NCI-H187 treated with DMSO at 0.1 percent for 48 hours (cell line): ENCODE results near the gene UBALD1.
"Not testable (repeated sequence)": the region's sequence is repeated elsewhere in the genome, so short reads cannot be mapped to it uniquely, and the experiment has no call there.

Source experiments
- DNase-seq: peaks from one replicate; lab custom pipeline; 2025; lab: John Stamatoyannopoulos, UW

UBALD1 gene

DNA sequence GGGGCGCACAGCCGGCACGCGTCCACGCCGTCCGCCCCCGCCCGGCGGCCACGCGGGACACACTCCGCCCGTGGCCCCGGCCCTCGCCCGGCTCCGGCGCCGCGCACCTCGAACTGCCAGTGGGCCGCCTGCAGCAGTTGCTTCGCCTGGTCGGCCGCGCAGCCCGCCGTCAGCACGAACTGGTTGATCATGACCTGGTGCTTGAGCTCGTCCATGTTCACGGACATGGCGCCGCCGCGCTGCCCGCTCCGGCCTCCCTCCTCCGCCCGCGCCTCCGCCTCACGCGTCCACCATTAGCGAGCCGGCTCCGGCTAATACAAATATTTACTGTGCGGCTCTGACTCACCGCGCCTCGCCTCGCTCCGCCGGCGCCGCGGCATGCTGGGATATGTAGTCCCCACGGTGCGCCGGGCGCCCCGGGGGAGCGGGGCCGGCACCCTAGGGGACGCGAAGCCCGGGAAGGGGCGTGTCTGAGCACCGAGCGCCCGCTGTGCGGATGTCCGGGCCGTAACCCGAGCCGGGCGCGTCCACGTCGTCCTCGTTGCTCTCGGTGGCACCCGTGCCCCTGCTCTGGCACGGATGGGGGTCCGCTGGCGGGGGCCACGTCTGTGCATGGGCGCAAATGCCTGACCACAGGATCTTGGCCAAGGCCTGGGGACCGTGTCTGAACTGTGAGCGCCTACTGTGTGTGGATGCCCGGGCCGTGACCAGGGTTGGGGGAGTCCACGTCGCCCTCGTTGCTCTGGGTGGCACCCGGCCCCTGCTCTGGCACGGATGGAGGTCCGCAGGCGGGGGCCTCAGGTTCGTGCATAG is at the start of gene UBALD1:
UBALD1 (minus strand) TSS at position 318 of the 813 bp plus-strand sequence; CDS start at position 227, 91 bp downstream.
- no peak for DNase-seq

DNA sequence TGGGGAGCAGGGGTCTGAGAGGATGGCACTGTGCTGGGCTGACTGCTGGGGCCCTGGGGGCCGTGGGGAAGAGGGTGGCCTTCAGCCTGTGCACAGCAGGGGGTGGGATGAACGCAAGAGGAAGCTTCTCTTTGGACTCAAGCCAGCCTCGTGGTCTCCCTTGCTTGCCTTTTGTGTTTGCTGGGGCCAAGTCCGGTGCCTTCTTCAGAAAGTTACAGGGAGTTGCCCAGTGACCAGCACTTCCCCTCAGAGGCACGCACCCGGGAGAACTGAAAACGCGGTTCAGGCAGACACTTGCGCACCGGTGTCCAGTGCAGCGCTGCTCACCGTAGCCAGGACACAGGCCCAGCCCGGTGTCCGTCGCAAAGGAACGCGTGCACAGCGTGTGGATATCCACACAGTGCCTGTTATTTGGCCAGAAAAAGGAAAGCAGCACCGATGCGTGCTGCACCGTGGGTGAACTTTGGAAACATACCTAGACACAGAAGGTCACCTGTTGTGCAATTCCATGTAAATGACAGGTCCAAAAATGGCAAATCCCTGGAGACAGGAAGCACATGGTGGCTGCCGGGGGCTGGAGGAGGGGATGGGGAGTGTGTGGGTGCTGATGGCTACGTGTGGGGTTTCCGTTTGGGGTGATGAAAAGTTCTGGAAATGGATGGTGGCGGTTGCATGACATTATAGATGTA is 49.2 kb upstream of the UBALD1 start:
- DNase-seq: no peak

DNA sequence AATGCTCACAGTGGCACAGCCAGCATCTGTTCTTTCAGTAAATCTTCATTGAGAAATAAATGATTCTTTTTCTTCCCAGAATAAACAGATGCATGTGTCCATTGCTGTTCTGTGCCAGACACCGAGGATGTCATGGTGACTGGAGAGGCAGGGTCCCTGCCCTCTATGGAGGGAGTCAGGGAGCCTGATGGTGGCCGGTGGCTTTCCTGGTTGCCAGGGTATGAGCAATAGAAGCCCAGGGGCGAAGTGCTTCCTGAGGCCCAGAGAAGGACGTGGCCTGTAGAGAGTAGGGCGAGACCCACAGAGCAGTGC is 48.7 kb upstream of the UBALD1 start:
- no peak for DNase-seq

DNA sequence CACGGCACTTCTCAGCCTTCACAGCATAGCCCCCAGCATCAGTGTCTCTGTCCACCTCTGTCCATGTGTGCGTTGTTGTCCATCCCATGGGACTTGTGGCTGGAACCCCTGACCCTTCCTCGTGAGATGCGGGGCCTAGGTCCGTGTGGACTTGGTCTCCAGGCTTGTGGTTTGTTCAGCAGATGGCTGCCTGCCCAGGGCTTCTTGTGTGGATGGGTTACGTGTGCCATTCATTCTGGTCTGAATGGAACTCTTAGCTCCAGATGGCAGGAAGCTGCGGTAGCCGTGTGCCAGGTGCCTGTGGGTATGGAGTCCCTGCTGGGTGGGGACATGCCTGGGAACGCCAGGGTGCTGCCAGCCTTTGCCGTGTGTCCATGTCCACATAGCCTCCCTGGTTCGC is 47.0 kb upstream of the UBALD1 start:
- no peak for DNase-seq

DNA sequence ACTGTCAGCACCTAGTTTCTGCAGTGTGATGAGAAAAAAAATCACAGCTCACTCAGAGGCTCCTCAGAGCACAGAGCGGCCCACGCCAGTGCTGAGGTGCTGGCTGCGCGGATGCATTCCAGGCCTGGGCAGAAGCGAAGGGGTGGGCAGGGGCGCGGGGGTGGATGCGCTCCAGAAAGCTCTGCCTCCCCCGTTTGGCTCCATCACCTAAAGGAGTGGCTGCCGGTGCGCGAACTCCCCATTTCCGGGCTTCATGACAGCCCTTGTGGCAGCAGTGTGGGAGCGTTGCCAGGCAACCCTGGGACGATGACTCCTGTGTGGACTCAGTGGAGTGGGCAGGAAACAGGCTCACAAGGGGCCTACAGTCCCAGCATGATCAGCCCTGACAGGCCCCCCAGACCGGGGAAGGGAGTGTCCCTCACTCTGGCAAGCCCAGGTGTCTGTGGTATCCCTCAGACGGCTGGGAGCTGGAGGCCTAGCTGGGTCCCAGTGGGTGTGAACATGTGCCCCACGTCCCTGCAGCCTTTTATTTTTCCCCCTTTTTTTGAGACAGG is 45.8 kb upstream of the UBALD1 start:
- no peak for DNase-seq

DNA sequence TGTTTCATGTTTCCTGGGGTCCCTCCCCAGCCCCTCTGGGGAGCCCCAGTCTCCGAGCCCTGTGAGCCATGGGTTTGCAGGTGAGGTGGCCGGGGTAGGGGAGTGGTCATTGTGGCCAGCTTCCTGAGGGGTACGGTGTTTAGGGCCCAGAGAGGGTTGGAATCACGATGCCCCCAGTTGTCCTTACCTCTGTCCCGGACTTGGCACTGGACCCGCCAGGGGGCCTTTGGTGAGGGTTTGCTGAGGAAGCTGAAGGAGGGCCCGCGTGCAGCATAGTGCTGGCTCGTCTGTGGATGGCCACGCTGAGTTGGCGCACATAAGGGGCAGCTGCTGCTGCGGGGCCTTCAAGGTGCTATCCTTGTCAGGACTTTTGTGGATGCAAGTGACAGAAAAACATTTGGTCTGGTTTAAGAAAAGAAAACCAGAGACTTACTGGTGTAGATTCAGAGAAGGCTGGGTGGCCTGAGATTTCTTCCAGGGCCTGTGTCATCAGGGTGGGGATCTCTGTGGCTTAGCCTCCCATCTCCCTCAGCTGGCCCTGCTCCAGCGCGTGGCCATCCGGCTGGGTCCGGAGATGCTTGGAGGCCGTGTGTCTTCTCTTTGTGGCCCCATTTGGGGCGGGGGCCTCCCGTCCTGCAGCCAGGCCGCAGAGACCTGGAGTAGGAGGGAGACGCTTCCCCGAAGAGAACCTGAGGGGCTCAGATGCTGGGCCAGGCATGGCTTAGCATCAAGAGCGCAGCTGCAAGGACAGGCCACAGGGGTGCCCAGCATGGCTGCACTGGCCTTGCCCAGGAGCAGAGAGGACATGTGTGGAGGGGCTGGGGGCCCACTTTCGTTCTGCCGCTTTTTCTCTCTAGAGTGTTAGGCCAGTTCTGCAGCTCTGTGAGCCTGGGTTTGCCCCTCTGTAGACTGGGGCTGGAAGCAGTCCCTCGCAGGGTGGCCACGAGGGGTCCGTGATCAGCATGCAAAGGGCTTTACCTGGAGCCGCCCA is 45.0 kb upstream of the UBALD1 start:
- DNase-seq: no peak

DNA sequence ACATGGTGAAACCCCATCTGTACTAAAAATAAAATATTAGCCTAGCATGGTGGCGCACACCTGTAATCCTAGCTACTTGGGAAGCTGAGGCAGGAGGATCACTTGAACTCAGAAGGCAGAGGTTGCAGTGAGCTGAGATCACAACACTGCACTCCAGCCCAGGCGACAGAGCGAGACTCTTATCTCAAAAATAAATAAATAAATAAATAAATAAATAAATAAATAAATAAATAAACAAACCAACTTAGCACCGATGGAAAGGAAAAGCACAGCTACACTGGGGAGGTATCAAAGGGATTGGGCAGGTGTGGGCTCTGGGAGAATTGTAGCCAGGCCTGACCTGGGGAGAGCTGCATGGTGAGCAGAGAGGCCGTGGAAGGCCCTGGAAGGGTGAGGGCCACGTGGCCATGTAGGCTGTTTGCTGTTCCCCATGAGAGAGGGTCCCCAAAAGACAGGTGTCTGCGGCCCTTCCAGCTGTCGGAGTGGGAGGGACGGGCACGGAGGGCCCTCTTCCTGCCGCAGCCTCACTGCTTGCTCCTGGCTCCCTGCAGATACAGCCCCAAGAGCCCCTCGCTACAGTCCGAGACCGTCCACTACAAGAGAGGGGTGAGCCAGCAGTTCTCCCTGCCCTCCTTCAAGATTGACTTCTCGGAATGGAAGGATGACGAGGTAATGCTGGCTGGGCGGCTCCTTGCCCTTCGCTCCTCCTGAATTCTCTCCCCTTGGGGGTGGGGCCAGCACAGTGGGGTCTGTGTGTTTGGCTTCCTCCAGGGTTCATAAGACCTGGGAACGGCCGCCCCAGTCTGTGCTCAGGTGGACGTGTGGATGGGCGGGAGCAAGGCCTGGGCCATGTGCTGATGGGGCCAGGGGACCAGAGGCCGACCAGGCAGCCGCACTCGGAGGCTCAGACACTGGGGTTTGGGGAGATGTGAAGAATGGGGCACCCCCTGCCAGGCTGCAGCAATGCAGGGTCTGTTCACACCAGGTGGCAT is 42.3 kb upstream of the UBALD1 start:
- DNase-seq: no peak

DNA sequence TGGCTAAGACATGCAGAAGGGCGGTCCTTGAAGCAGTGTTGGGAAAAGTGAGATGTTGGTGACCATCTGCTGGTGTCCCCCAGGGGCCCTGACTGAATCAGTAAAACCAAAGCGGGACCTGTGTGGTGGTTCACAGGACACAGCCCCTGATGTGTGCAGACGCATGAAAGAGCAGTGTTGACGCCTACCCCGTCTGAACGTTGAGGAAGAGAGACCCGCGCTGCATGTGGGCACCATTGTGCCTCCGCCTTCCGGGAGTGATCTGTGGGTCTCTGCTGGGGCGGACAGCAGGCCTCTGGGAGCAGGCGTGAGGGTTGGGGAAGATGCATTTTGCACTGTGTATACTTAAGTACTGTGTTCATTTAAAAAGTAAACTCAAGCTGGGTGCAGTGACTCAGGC is 41.5 kb upstream of the UBALD1 start:
- no peak for DNase-seq

DNA sequence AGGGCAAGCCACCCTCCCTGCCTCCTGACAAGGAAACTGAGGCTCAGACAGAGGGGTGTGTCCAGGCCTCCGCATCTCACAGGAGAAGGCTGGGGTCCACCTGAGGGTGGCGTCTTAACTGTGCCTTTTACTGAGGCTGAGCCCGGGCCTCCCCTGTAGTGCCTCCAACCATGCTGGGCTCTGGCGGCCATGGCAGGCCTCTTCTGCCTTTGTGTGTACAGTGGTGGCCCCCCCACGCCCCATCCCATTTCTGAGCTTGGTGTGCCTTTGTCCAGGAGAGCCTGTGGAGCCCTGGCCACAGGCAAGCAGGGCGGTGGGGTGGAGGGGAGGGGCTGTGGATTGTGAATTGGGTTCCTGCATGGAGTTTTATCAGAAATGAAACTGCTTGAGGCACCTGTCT is 41.1 kb upstream of the UBALD1 start:
- no peak for DNase-seq

DNA sequence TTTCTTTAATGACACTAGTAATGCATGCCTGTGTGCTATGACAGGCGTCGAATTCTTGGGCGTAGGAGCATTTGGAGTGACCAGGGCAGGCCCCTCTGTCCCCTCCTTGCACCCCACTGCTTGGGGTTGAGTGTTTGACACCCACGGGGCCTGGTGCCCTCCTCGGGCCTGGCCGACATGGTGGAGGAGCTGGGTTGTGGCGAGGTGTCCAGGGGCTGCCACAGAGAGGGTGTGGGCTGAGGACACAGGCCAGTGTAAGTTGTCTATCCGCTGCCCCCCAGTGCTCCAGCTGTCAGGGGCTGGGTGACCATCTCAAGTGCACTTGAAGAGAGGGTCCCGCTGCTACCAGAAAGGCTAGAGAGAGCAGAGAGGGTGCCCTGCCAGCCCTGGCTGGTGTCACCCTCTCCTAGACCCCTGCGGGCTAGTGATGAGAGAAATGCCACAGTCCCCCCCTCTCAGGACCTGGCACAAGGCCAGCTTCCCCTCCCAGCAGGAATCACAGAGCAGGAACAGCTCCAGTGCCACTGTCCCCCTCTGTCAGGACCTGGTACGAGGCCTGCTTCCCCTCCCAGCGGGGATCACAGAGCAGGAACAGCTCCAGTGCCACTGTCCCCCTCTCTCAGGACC is 40.4 kb upstream of the UBALD1 start:
- no peak for DNase-seq

DNA sequence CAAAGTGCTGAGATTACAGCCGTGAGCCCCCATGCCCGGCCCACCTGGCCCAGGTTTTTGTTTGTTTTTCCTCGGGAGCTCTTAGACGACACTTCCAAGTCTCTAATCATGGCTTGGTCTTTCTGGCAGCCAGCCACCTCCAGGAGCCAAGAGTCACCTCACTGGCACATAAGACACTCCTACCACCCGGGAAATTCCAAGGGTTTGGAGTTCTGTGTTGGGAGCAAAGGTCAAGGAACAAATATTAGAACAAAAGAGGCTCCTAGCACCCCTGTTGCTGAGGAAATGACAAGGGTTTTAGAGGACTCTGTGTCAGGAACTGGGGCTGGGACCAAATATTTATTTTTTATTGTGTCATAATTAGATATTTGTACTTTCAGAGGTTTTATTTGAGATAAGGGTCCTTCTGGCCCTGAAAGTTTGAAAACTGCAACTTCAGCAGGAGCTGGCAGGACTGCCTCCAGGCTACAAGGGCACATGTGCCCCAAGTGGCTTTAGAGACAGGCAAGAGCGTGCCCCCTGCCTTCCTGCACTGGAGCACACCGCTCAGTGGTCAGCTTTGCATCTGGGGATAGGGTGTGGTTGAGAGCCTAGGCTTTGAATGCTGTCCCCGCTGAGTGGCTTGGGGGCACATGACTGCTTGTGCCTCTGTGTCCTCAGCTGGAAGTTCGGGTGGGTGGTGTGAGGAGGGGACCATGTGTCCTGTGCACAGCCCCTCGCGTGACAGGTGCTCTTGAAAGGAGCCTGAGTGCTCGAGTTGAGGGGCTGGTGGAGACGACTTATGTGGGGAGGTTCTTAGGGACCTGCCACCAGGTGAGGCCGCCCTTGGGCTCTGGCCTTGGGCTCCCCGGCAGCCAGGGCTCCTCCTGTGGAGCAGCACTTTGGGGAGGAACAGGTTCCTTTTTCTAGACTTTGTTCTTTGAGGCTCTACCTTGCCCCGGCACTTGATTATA is 39.6 kb upstream of the UBALD1 start:
- DNase-seq: no peak

DNA sequence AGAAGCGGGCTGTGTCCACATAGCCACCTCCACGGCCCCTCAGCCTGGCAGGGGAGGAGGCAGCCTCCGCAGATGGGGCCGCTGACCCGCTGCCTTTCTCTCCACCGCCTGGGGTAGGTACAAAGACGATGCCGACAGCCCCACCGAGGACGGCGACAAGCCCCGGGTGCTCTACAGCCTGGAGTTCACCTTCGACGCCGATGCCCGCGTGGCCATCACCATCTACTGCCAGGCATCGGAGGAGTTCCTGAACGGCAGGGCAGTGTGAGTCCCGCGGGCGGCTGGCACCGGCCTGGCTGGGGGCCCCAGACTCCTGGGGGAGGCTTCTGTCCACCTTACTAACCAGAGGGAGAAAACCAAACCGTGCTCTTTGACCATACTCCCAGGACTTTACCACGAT is 37.9 kb upstream of the UBALD1 start:
- DNase-seq: no peak

DNA sequence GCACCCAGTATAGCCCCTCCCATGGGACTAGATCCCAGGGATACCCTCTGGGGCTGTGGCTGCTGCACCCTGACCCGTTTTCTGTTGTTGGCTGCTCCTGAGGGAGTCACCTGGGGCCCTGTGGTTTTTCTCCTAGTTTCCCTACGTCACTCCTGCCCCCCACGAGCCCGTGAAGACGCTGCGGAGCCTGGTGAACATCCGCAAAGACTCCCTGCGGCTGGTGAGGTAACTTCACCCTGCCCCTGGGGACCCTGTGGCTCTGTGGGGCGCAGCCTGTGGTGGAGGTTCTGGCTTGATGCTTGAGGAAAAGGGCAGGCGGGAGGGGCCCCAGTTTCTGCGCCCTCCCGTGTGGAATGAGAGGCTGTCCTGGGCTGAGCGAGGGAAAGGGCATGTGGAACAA is 37.1 kb upstream of the UBALD1 start:
- DNase-seq: no peak

DNA sequence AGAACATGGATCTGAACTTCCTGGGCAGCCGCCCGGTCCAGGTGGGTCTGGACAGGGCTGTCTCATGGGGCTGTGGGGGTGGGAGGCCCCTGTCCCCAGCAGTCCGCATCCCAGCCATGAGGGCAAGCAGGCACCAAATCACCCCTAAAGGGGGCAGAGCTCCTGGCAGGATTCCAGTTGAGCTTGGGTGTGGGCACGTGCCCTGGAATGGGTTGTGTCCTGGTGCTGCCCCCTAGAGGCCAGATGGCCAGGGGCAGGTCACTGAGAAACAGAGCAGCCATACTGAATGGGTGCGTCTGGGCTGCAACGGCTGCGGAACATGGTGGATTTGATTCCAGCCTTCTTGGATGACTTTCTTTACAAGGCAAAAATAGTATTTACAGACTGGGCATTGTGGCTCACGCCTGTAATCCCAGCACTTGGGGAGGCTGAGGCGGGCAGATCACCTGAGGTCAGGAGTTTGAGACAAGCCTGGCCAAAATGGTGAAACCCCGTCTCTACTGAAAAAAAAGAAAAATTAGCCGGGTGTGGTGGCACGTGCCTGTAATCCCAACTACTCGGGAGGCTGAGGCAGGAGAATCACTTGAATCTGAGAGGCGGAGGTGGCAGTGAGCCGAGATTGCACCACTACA is 35.9 kb upstream of the UBALD1 start:
- not testable (repeated sequence) for DNase-seq

DNA sequence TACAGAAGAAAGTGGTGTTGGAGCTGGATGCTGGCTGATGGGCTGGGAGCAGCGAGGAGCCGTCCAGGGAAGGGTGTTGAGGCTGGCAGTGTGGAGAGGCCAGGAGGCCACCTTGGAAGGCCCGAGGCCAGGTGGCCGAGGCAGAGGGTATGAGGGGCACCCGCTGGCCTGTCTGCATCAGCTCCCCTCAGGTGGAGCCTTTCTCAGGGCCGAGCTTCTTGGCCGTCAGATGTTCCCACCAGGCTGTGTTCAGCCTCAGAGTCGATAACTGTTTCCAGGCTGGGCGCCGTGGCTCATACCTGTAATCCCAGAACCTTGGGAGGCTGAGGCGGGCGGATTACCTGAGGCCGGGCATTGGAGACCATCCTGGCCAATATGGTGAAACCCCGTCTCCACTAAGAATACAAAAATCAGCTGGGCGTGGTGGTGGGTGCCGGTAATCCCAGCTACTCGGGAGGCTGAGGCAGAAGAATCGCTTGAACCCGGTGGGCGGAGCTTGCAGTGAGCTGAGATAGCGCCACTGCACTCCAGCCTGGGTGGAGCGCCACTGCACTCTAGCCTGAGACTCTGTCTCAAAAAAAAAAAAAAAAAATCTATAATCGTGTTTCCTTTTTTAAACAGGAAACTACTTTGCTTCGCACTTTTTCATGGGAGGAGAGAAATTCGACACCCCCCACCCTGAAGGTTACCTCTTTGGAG is 35.2 kb upstream of the UBALD1 start:
- DNase-seq: no peak

DNA sequence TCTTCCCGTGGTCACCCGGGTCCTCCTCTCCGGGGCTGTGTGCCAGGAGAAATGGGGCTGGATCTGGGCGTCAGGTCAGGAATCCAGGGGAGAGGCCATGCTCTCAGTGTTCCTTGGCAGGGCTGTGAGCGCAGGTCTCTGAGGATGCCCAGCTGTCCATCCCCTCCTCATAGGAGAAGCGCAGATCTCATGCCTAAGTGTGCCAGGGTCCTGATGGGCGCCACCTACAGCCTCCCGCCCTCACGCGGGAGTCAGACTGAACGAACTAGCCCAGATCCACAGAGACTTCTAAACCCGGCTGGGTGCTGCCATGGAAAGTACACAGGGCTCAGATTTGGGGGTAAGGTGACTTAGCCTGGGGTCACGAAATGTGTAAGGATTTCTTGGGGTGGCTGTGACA is 34.2 kb upstream of the UBALD1 start:
- no peak for DNase-seq

DNA sequence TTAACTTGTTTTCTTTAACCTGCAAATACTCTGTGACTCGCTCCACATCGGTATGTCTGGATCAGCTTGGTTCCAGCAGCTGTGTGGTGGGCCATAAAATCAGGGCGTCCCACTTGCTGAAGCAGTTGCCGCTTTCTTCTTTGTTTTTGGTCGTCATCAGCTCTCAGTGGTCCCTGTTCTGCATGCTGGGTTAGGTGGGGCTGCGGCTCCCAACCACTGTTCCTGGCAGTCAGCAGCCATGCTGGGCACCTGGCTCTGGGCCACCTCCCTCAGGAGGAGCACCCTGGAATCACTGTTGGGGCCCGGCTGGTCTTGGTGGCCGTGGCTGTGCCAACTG is 32.9 kb upstream of the UBALD1 start:
- no peak for DNase-seq
